ENCODE results near the gene EFHD1.
"Not testable (repeated sequence)": the region's sequence is repeated elsewhere in the genome, so short reads cannot be mapped to it uniquely, and the experiment has no call there.

Gene EFHD1

DNA sequence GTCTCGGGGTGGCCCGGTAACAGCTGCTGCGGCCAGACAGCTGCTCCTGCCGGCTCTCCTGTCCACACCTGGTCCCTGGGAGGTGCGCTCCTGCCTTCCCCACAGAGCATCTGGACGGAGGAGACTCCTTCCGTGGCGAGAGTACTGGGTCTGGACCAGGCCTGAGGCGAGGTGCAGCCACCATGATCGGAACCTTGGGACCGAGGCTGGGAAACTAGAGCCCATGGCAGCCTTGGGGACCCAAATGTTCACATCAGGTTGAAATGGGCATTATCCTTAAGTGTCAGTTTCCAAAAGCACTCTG is 64.4 kb downstream of the EFHD1 start:
- DNase-seq: no peak

- no peak for DNase-seq
These were observed 65.2 kb downstream of the EFHD1 start for GRCh38 chr2:232698556-232699091.

DNA sequence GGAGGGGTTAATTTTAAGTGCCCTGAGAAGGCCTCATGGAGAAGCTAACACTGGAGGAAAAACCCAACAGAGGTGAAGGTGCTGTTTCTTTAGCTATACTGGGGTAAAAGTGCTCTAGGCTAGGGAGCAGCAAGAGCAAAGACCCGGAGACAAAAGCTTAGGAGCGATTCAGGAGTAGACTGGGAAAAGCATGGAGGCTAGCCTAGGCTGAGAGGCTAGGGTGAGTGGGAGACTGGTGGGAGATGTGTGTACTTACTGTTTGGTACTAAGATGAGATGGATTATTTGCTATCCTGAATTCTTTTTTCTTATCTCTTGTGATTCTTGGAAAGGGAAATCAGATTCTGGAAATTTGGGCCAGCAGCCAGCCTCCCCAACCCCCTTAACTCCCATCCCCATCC is 65.7 kb downstream of the EFHD1 start:
- DNase-seq: no peak

DNA sequence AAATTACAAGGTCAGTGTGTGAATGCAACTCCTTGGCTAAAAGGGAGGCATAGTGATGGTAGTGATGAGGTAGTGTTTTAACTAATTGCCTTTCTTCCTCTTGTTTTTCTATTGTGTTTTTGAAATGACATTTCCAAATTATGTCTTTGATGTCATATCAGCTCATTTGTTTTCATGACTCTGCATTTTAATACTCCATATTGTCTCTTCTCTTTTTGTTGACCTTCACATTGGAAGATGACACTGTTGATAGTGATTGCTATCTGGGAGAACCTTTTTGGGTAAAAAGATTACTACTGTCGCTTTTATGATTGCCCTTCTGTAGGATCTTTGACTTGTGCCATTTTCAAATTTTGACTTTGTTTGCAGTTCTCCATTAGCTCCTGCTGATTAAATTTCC is 66.8 kb downstream of the EFHD1 start:
- DNase-seq: no peak

DNA sequence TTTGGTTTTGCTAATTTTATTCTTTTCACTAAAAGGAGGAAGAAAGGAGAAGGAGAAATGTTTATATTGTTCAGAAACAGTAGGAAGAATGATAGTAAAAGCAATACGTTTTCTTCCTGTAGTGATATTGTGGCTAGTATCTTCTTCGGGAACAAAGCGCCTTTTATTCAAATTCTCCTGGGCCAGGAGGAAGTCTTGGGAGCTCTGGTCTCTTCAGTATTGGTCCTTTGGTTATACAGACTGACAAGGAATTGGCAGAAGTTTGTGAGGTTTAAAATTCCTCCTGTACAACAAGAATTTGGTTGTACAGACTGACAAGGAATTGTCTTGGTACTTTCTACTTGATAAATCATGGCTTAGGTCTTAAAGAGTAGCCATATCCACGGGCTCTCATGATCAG is 73.7 kb downstream of the EFHD1 start:
- no peak for DNase-seq

DNA sequence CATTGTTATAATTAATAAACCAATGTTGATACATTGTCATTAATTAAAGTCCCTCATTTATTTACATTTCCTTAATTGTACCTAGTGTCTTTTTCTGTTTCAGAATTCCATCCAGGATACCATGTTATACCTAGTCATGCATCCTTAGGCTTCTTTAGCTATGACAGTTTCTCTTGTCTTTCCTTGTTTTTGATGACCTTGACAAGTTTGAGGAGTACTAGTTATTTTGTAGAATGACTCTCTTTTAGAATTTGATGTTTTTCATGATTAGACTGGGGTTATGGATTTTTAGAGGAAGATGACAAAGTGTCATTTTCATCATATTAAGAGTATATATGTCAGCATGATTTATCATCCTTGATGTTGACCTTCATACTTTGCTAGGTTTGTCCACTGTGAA is 80.1 kb downstream of the EFHD1 start:
- DNase-seq: no peak

DNA sequence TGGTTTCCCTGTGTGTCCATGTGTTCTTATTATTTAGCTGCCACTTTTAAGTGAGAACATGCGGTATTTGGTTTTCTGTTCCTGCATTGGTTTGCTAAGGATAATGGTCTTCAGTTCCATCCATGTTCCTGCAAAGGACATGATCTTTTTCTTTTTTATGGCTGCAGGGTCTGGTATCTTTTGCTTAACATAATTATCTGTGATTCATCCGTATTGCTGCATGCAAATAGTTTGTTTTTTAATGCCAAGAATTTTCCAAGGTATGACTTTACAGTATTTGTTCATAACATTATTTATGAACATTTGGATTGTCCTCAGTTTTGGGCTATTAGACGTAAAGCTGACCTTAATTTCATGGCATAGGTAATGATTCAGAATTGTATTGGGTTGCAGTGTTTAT is 81.6 kb downstream of the EFHD1 start:
- no peak for DNase-seq

DNA sequence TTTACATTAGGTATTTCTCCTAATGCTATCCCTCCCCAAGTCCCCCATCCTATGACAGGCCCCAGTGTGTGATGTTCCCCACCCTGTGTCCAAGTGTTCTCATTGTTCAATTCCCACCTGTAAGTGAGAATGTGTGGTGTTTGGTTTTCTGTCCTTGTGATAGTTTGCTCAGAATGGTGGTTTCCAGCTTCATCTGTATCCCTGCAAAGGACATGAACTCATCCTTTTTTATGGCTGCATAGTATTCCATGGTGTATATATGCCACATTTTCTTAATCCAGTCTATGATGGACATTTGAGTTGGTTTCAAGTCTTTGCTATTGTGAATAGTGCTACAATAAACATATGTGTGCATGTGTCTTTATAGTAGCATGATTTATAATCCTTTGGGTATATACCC is 86.7 kb downstream of the EFHD1 start:
- not testable (repeated sequence) for DNase-seq

- no peak for DNase-seq
These were observed 87.9 kb downstream of the EFHD1 start for GRCh38 chr2:232721261-232721660.

GRCh38 chr2:232721882-232722281 is 88.5 kb downstream of the EFHD1 start:
- no peak for DNase-seq

DNA sequence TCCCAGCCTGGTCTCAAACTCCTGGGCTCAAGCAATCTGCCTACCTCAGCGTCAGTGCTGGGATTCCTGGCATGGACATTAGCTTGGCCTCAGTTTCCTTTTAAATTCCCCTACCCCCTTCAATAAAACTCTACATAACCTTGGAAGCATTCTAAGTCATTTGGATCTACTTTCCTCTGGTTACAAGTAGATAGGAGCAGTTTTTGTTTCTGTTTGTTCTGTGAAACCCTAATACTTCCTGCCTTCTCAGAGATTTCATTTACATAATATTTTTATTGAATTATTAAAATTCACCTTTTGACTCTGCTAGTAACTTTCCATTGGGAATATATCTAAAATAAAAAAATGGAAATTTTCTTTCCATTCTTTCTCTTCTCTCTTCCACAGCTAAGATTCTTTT is 89.6 kb downstream of the EFHD1 start:
- DNase-seq: no peak

DNA sequence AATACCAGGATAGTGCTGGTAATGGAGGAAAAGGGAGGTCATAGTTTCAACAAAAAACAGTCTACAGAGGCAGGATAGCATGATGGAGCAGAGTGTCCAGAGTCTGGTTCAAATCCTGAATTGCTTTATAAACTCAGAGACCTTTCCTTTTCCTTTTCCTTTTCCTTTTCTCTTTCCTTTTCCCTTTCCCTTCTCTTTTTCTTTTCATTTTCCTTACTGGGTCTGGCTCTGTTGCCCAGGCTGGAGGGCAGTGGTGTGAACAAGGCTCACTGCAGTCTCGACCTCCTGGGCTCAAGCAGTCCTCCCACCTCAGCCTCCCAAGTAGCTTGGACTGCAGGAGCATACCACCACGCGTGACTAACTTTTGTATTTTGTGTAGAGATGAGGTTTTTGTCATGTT is 95.4 kb downstream of the EFHD1 start:
- no peak for DNase-seq

- DNase-seq: no peak
These were observed 98.1 kb downstream of the EFHD1 start for GRCh38 chr2:232731470-232731869.
